Karpas-422 (cell line): ENCODE data around the gene TRAF3. TPM values are rescaled to one million over a fixed set of nuclear protein-coding genes. Genes with fewer than 3 reads are reported as not detected.

Experiments used
- DNase-seq: peaks from one replicate; pipeline ENCODE4 v3.0.0-alpha.2; 2015
- H2AFZ ChIP-seq: fragments of 200-600 bp; sonication (generic); 2 replicates; pipeline ENCODE4 v1.6.1; 2014; ENCODE audit warnings: antibody characterized with exemption, low read length, mixed read lengths
- H3K27ac ChIP-seq: fragments of 200-600 bp; sonication (generic); 2 replicates; pipeline ENCODE4 v1.5.1; 2014; ENCODE audit warnings: mild to moderate bottlenecking, low read length, moderate library complexity
- H3K27me3 ChIP-seq: fragments of 200-600 bp; sonication (generic); 2 replicates; pipeline ENCODE4 v1.6.1; 2014; ENCODE audit warnings: low read length, mixed read lengths
- H3K36me3 ChIP-seq: fragments of 200-600 bp; sonication (generic); 2 replicates; pipeline ENCODE4 v1.6.1; 2014; ENCODE audit warnings: low read length, mixed read lengths; ENCODE audit not compliant: insufficient read depth
- H3K4me1 ChIP-seq: fragments of 200-600 bp; sonication (generic); 2 replicates; pipeline ENCODE4 v1.6.1; 2014; ENCODE audit warnings: mild to moderate bottlenecking, low read length, mixed read lengths
- H3K4me2 ChIP-seq: fragments of 200-600 bp; sonication (generic); 2 replicates; pipeline ENCODE4 v1.6.1; 2014; ENCODE audit warnings: low read length, low read depth, mild to moderate bottlenecking; ENCODE audit not compliant: poor library complexity, severe bottlenecking
- H3K4me3 ChIP-seq: fragments of 200-600 bp; sonication (generic); 2 replicates; pipeline ENCODE4 v1.5.1; 2014; ENCODE audit warnings: mild to moderate bottlenecking, antibody characterized with exemption, low read length, mixed read lengths
- H3K79me2 ChIP-seq: fragments of 200-600 bp; sonication (generic); 2 replicates; pipeline ENCODE4 v1.6.1; 2014; ENCODE audit warnings: mild to moderate bottlenecking, low read length, mixed read lengths
- H3K9ac ChIP-seq: fragments of 200-600 bp; sonication (generic); 2 replicates; pipeline ENCODE4 v1.6.0; 2014; ENCODE audit warnings: low read length
- H3K9me2 ChIP-seq: fragments of 200-600 bp; sonication (generic), shearing (Covaris generic); replicated peaks from 2 replicates; pipeline ENCODE4 v1.6.0; 2014; ENCODE audit warnings: mild to moderate bottlenecking, low read length, moderate library complexity; ENCODE audit not compliant: insufficient read depth
- H3K9me3 ChIP-seq: fragments of 300-700, 200-600 bp; sonication (generic); 2 replicates; pipeline ENCODE4 v1.6.1; 2014; ENCODE audit warnings: low read length, mixed read lengths
- H4K20me1 ChIP-seq: fragments of 200-600 bp; sonication (generic); 2 replicates; pipeline ENCODE4 v1.6.1; 2014; ENCODE audit warnings: mild to moderate bottlenecking, antibody characterized with exemption, low read length, low read depth; ENCODE audit not compliant: insufficient read depth
- total RNA-seq: library from RNA; depleted of rRNA; stranded (reverse); fragments of >200 nt; shearing (Covaris generic); gene quantifications from 2 replicates; pipeline ENCODE4 v1.2.3, GENCODE V29; 2014; ENCODE audit warnings: low replicate concordance

TRAF3 gene
- total RNA-seq, 1 experiment from 2014 or later, result 79.1 TPM

DNA sequence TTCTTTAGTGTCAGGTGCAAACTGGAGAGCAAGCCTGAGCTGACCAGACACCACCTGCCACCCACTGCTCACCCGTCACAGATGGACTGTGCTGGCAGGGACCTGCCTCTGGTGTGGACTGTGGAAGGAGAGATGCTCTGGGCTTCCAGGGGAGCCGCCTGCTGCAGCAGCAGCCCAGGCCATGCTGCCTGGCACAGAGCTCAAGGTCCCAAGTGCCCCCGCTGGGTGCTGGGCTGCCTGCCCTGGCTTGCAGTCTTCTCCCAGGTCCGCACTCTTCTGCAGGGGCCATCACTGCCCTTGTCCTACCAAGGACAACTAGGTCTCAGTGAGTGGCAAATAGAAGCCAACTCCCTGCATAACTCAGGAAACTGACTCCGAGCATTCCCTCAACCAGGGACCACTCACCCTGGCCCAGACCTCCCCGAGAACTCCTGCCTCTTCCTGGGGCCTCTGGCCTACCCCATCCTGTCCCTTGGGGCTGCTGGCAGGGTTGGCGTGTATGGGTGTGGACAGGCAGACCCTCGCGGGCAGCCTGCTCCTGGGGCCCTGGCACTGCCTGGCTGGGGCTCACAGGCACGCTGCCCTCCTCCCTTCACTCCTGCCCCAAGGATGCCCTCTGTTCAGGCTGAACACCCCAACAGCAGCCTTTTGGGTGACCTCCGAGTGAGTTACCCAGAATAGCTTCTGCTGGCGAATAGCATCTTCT, 154.5 kb downstream of the TRAF3 start:
- no peak for DNase-seq
- Histone ChIP-seq H3K4me2 (no peak overlapping the region), H3K36me3 (peaks cover 36% of the 10 kb centered on the region), H3K4me1 (peaks cover 69% of the 10 kb centered on the region), H3K9me3 (no peaks in the 10 kb centered on the region), H3K27ac (no peak overlapping the region), H3K27me3 (no peaks in the 10 kb centered on the region), H3K9ac (no peak overlapping the region), H3K79me2 (no peaks in the 10 kb centered on the region), H3K4me3 (no peak overlapping the region), H3K9me2 (no peaks in the 10 kb centered on the region), H4K20me1 (peaks cover 4% of the 10 kb centered on the region; the same call in 1 of the 2 replicates), H2AFZ (no peak overlapping the region)

DNA sequence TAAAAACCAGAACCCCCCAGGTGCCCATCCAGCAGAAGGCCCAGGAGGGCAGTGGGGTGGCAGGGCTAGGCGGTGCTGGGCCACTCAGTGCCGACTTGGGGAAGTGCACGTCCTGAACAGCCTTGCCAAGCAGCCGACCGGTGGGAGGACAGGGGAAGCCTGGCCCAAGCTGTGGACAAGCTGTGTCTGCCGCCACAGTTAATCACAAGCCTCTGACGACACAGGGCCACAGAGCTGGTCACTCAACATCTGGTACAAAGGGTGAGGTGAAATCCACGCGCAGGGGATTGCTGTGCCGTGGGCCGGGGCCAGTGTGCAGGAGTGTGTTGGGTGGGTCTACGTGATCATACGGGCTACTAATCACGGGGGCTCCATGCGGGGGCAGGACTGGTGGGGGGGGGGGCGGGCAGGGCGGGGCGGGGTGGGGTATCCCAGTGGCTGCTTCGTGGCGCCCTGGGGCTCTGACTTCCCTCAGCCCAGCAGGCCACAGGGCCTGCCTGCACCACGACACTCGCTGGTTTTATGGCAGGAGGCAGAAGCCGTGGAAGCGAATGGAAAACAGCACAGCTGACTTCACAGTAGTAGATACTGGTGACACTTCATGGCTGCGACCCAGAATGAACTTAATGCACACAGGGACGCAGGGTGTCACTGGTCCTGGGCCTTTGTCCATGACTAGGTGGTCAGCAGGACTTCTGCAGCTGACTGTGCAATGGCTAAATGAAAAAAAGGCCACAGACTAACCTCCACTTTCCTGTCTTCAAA, 155.4 kb downstream of the TRAF3 start:
- Histone ChIP-seq H3K9me3 (no peaks in the 10 kb centered on the region), H3K9me2 (no peaks in the 10 kb centered on the region), H3K27me3 (no peaks in the 10 kb centered on the region), H4K20me1 (peaks cover 4% of the 10 kb centered on the region; the same call in 1 of the 2 replicates), H3K36me3 (peaks cover 36% of the 10 kb centered on the region), H2AFZ (no peak overlapping the region), H3K27ac (no peak overlapping the region), H3K4me1 (peaks cover 61% of the 10 kb centered on the region), H3K4me2 (no peak overlapping the region), H3K4me3 (no peak overlapping the region), H3K79me2 (no peaks in the 10 kb centered on the region), H3K9ac (no peak overlapping the region)
- DNase-seq, result no peak

DNA sequence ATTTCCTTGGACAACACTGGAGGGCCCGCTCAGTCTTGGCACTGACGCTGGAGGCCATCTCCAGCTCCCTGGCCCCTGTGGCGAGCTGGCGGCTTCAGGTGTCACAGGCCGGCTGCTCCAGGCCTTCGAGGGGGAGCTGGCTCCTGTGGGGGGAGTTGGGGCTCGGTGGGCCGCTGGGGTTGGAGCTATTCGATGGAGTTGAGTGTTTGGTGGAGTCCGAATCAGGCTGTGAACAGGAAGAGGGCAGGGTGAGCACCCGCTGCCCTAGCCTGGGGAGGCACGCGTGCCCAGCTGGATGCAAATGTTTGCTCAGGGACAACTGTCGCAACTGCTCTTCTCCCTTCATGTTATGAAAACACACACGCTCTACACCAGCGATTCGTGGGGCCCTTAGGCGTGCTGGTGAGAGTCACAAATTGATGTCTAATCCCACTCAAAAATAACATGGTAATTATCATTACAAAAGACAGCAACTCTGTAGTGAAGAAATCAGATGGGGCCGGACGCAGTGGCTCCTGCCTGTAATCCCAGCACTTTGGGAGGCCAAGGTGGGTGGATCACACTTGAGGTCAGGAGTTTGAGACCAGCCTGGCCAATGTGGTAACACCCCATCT, 156.5 kb downstream of the TRAF3 start:
- Histone ChIP-seq H3K4me1 (peaks cover 51% of the 10 kb centered on the region), H3K9ac (no peak overlapping the region), H3K9me3 (no peaks in the 10 kb centered on the region), H4K20me1 (peaks cover 4% of the 10 kb centered on the region; the same call in 1 of the 2 replicates), H3K36me3 (peaks cover 36% of the 10 kb centered on the region), H3K4me2 (no peak overlapping the region), H3K79me2 (no peaks in the 10 kb centered on the region), H3K27me3 (no peaks in the 10 kb centered on the region), H3K9me2 (no peaks in the 10 kb centered on the region), H2AFZ (no peak overlapping the region), H3K27ac (no peak overlapping the region), H3K4me3 (no peak overlapping the region)
- DNase-seq, result no peak

DNA sequence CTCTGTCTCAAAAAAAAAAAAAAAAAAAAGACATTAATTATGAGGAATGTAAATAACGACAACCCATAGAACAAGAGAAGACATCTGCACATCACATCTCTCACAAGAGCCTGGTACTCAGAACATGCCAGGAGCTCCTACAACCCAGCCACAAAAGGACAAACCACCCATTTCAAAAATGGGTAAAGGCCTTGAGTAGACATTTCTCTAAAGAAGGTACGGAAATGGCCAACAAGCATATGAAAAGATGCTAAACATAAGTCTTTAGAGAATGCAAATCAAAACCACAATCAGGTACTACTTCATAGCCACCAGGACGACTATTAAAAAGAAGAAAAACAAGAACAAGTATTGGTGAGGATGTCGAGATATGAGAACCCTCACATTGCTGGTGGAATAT, 158.5 kb downstream of the TRAF3 start:
- H3K9me2 ChIP-seq, result no peaks in the 10 kb centered on the region
- H2AFZ ChIP-seq, result no peak overlapping the region
- H3K27ac ChIP-seq, result peak overlapping the region; percentile 35
- peaks cover 57% of the 10 kb centered on the region for H3K4me1 ChIP-seq
- no peaks in the 10 kb centered on the region for H4K20me1 ChIP-seq
- peak overlapping the region; percentile 36 for H3K4me2 ChIP-seq
- peak overlapping the region; percentile 4; the same call in 1 of the 2 replicates for H3K9ac ChIP-seq
- H3K4me3 ChIP-seq, result no peak overlapping the region
- H3K79me2 ChIP-seq, result no peaks in the 10 kb centered on the region
- H3K9me3 ChIP-seq, result no peaks in the 10 kb centered on the region
- no peaks in the 10 kb centered on the region for H3K27me3 ChIP-seq
- H3K36me3 ChIP-seq, result peaks cover 25% of the 10 kb centered on the region
- DNase-seq, result peak; percentile 68

DNA sequence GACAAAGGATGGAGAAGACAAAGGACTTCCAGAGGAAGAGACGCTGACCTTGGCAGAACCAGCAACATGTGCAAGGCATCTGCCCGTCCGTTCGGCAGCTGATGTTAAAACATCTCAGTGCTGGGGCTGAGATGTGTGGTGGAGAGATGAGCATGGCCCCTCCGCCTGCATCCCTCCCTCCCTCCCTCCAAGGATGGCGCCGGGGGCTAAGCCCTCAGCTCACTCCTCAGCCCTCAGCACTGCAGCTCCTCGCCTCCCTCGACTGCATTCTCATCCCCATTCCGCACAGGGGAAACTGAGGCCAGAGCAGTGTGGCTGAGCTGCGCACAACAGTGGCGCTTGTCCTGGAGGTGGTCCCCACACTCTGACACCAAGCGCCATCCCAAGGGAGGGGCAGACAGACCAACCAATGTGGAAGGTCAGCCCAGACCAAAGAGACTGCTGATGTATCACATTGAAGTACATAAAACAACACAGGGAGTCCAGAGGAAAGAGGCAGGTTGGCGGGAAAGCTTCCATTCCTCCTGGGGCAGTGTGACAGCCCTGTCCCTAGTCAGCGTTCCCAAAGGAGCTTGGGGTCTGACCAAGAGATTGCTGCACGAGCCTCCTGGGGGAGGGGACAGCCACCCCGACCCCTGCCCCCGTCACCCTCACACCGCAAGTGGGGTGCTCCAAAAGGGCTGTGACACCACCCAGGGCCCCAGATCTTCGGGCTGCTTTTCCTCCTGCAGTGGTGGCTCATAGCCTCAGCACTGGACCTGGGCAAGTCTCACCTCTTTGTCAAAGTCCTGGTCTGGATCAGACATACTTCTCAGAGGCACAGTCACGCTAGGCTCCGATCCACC, 160.3 kb downstream of the TRAF3 start:
- Histone ChIP-seq H3K36me3 (peaks cover 8% of the 10 kb centered on the region; the same call in 1 of the 2 replicates), H3K9ac (no peak overlapping the region), H3K4me2 (no peak overlapping the region), H3K79me2 (no peaks in the 10 kb centered on the region), H2AFZ (no peak overlapping the region), H3K4me3 (no peak overlapping the region), H3K9me2 (no peaks in the 10 kb centered on the region), H3K27me3 (no peaks in the 10 kb centered on the region), H4K20me1 (no peaks in the 10 kb centered on the region), H3K27ac (no peak overlapping the region), H3K9me3 (no peaks in the 10 kb centered on the region), H3K4me1 (peaks cover 65% of the 10 kb centered on the region)
- no peak for DNase-seq

DNA sequence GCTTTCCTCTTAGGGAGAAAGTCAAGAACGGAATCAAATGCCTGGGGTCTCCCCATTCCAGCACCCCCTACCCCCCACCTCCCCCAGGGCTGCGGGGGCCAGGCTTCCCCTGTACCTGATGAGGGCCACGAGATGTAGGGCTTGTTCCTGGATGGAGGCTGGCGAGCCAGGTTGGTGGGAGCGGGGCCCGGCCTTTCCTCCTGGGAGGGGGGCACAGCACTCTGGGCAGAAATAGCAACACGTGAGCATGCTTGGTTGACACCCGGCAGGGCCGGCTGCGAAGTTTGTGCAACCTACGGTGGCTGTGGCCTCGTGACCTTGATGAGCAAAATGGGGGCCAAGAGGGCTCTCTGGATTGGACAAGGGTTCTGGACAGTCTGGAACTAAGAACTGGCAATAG, 160.9 kb downstream of the TRAF3 start:
- H3K4me3 ChIP-seq, result no peak overlapping the region
- no peaks in the 10 kb centered on the region for H3K27me3 ChIP-seq
- H3K9me2 ChIP-seq, result no peaks in the 10 kb centered on the region
- peaks cover 61% of the 10 kb centered on the region for H3K4me1 ChIP-seq
- H2AFZ ChIP-seq, result no peak overlapping the region
- H3K79me2 ChIP-seq, result no peaks in the 10 kb centered on the region
- H3K9ac ChIP-seq, result no peak overlapping the region
- no peak for DNase-seq
- H3K4me2 ChIP-seq, result no peak overlapping the region
- no peak overlapping the region for H3K27ac ChIP-seq
- no peaks in the 10 kb centered on the region for H3K9me3 ChIP-seq
- H4K20me1 ChIP-seq, result no peaks in the 10 kb centered on the region
- H3K36me3 ChIP-seq, result peaks cover 4% of the 10 kb centered on the region; the same call in 1 of the 2 replicates

DNA sequence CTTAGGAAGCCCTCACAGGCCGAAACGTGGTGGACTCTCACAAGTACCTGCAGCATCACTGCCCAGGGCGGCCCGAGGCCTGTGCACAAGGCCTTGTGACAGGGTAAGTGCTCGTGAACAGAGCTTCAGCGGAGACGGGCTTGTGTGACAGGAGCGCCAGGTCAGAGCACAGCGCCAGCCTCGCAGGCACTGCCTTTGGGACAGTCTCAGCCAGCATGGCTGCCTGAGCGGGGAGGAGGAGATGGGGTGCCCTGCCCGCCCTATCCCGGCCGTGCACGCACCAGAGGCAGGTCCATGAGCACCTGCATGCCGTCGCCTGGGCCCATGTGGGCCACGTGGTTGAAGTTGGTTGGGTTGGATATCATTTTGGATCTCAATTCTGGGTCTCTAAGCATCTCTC, 162.1 kb downstream of the TRAF3 start:
- Histone ChIP-seq H3K36me3 (no peaks in the 10 kb centered on the region), H4K20me1 (no peaks in the 10 kb centered on the region), H3K27ac (no peak overlapping the region), H3K9me2 (no peaks in the 10 kb centered on the region), H3K4me1 (peaks cover 50% of the 10 kb centered on the region), H3K9me3 (no peaks in the 10 kb centered on the region), H3K27me3 (no peaks in the 10 kb centered on the region), H3K4me3 (no peak overlapping the region), H3K4me2 (no peak overlapping the region), H2AFZ (no peak overlapping the region), H3K79me2 (no peaks in the 10 kb centered on the region), H3K9ac (no peak overlapping the region)
- DNase-seq, result no peak
